ENCODE measurements around the gene WDR55. TPM values are rescaled to one million over a fixed set of nuclear protein-coding genes. Genes with fewer than 3 reads are reported as not detected.

Gene WDR55
- total and polyA plus RNA-seq, 2 of the 8 experiments (the other 6 are each of a cell fraction or from before 2014, with no cell fraction given) = 15.3 to 22.7 TPM

DNA sequence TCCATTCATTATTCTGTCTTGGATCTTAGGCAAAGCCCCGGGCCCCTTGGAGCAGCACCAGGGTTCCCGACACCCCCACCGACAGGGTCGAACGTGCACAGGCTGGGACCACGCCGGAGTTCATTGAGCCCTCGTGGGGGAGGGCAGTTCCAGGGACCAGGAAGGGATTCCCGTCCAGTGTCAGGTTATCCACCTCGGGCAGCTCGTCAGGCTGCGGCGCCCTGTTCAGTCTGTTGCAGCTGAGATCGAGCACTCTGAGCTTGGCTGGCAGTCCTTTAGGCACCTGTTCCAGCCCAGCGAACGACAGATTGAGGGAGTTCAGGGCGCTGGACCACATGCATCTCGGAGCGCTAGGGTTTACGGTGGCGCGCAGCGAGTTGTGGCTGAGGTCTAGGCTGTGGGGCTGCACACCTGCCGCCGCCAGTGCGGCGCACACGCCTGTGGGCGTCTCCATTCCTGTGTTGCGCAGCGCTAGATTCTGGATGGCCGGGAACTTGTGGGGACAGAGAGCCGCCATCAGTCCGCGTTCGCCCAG, 32.8 kb upstream of the WDR55 start:
- Histone ChIP-seq H3K27ac (ENCODE audit: low read depth, low read length) (no peak overlapping the region), H3K9ac (replicated peaks in 1 of 4; ENCODE audit: extremely low read depth in 1 of 4, low read depth in 3 of 4, low read length in 3 of 4) (no peak overlapping the region), H3K79me2 (ENCODE audit: control insufficient read depth in 1 of 2, insufficient read depth in 2 of 2, low read length in 2 of 2) (no peaks in the 10 kb centered on the region), H2AFZ (ENCODE audit: low read length) (no peak overlapping the region), H3K4me2 (ENCODE audit: insufficient read depth in 1 of 2, low read depth in 2 of 2, low read length in 2 of 2) (no peak overlapping the region), H4K8ac (ENCODE audit: extremely low read depth, insufficient read depth, low read length) (peak overlapping the region; percentile 25; the same call in 1 of the 2 replicates), H4K5ac (ENCODE audit: insufficient read length, low read depth, low read length) (no peak overlapping the region), H2BK15ac (ENCODE audit: low read length) (no peak overlapping the region), H2BK12ac (ENCODE audit: low read depth, low read length) (no peak overlapping the region), H2BK20ac (ENCODE audit: low read length) (no peak overlapping the region), H4K20me1 (replicated peaks in 1 of 2; ENCODE audit: control insufficient read depth in 1 of 2, insufficient read depth in 2 of 2, low read length in 2 of 2) (no peaks in the 10 kb centered on the region), H3K4ac (replicated peaks; ENCODE audit: insufficient read length, low read depth, low read length) (no peak overlapping the region), H3K56ac (replicated peaks; ENCODE audit: insufficient read length, low read depth, low read length) (no peak overlapping the region), H3K4me3 (ENCODE audit: extremely low read depth in 1 of 4, insufficient read depth in 2 of 4, low read depth in 3 of 4, low read length in 4 of 4) (no peak overlapping the region), H2BK5ac (ENCODE audit: low read depth, low read length) (no peak overlapping the region), H3K23me2 (ENCODE audit: low read depth, low read length) (no peaks in the 10 kb centered on the region), H3K27me3 (replicated peaks in 1 of 4; ENCODE audit: control insufficient read depth in 3 of 4, extremely low read depth in 1 of 4, insufficient read depth in 3 of 4, low read length in 3 of 4) (no peaks in the 10 kb centered on the region), H3K4me1 (replicated peaks in 1 of 4; ENCODE audit: control insufficient read depth in 3 of 4, insufficient read depth in 4 of 4, low read length in 3 of 4) (no peaks in the 10 kb centered on the region), H3K23ac (ENCODE audit: insufficient read length) (no peak overlapping the region), H4K91ac (replicated peaks; ENCODE audit: insufficient read length, low read length) (no peak overlapping the region), H2AK5ac (ENCODE audit: low read depth, low read length) (no peak overlapping the region), H3K14ac (ENCODE audit: insufficient read length) (no peak overlapping the region), H3K36me3 (ENCODE audit: control insufficient read depth in 2 of 4, insufficient read depth in 4 of 4, low read length in 3 of 4) (no peaks in the 10 kb centered on the region), H3K9me3 (ENCODE audit: insufficient read depth in 2 of 2, low read depth in 1 of 2, low read length in 1 of 2) (peaks cover 22 to 30% of the 10 kb centered on the region in 2 experiments; a peak in 3 of 4 replicates), H3K18ac (ENCODE audit: extremely low read depth, low read length) (no peak overlapping the region), H3K79me1 (ENCODE audit: low read depth, low read length) (no peaks in the 10 kb centered on the region), H2BK120ac (replicated peaks; ENCODE audit: low read depth, low read length) (no peak overlapping the region)
- FAIRE-seq = no peak
- ChIA-PET CTCF (ENCODE audit: partially characterized antibody) (interaction anchor here (0.6 kb wide), 1 partner anchor 117 kb away, joined by 3 read pairs; no protein-coding TSS in a partner anchor), POLR2A (ENCODE audit: partially characterized antibody) (no interaction called here)
- 94% methylated on average over 36 of the region's 36 CpGs; no CpG with 5 or more reads in 1 of the 2 experiments for WGBS, 2 experiments (ENCODE audit: extremely low coverage in 1 of 2, insufficient coverage in 1 of 2, insufficient read length in 1 of 2, insufficient replicate concordance in 2 of 2, low coverage in 1 of 2, low lambda C conversion rate in 2 of 2, missing lambda C conversion rate in 1 of 2)
- DNase-seq (ENCODE audit: low read depth in 1 of 2, low spot score in 2 of 2) = no peak
- TF ChIP-seq CHD2 (IDR thresholded peaks at IDR 0.05; ENCODE audit: low read length) = no peak
- no peak for TF ChIP-seq SIX5 (IDR thresholded peaks at IDR 0.05; ENCODE audit: low read depth, low read length)
- TF ChIP-seq EP300 (IDR thresholded peaks at IDR 0.05; ENCODE audit: borderline replicate concordance in 1 of 2, low read depth in 2 of 2, low read length in 2 of 2) = no peak
- no peak for TF ChIP-seq GABPA (IDR thresholded peaks at IDR 0.05; ENCODE audit: borderline replicate concordance, insufficient read depth, low read length)
- no peak for TF ChIP-seq MAFK (IDR thresholded peaks at IDR 0.05; ENCODE audit: low read depth, low read length)
- TF ChIP-seq CBX5 (IDR thresholded peaks at IDR 0.05; ENCODE audit: low read depth, low read length) = no peak
- TF ChIP-seq, protein P1, sequence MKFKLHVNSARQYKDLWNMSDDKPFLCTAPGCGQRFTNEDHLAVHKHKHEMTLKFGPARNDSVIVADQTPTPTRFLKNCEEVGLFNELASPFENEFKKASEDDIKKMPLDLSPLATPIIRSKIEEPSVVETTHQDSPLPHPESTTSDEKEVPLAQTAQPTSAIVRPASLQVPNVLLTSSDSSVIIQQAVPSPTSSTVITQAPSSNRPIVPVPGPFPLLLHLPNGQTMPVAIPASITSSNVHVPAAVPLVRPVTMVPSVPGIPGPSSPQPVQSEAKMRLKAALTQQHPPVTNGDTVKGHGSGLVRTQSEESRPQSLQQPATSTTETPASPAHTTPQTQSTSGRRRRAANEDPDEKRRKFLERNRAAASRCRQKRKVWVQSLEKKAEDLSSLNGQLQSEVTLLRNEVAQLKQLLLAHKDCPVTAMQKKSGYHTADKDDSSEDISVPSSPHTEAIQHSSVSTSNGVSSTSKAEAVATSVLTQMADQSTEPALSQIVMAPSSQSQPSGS (IDR thresholded peaks at IDR 0.05; ENCODE audit: low read length) = no peak
- TF ChIP-seq ASH2L (IDR thresholded peaks at IDR 0.05; ENCODE audit: low read length) = no peak
- TF ChIP-seq RXRA (IDR thresholded peaks at IDR 0.05; ENCODE audit: insufficient read depth, low read depth, low read length) = no peak
- TF ChIP-seq KDM5A (IDR thresholded peaks at IDR 0.05; ENCODE audit: low read length) = no peak
- TF ChIP-seq, protein P2, sequence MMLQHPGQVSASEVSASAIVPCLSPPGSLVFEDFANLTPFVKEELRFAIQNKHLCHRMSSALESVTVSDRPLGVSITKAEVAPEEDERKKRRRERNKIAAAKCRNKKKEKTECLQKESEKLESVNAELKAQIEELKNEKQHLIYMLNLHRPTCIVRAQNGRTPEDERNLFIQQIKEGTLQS (IDR thresholded peaks at IDR 0.05; ENCODE audit: insufficient read depth, low read depth, low read length) = no peak

Data from H1 (cell line).